RWPE2 (cell line): ENCODE data around the gene SLC39A10.

ENCODE experiments used
- ATAC-seq: fragments of 200-7000 bp; cut with Tn5 transposase; 3 replicates; pipeline ENCODE4 v1.9.1; 2021; ENCODE audit warnings: low read depth
- DNase-seq: peaks from one replicate; pipeline ENCODE4 v3.0.0-alpha.2; 2020; ENCODE audit warnings: low spot score
- H3K27ac ChIP-seq: fragments of 450-650 bp; 2 replicates; pipeline ENCODE4 v1.5.1; 2017; ENCODE audit warnings: mild to moderate bottlenecking; ENCODE audit not compliant: poor library complexity, severe bottlenecking
- H3K27me3 ChIP-seq: fragments of 250-450 bp; sonication (Bioruptor Pico); 2 replicates; pipeline ENCODE4 v1.5.1; 2021; ENCODE audit warnings: mild to moderate bottlenecking, moderate library complexity; ENCODE audit not compliant: insufficient read depth, poor library complexity, severe bottlenecking
- H3K36me3 ChIP-seq: fragments of 250-450 bp; sonication (Bioruptor Pico); 2 replicates; pipeline ENCODE4 v1.5.1; 2020; ENCODE audit warnings: low read depth, mild to moderate bottlenecking, moderate library complexity
- H3K4me1 ChIP-seq: fragments of 250-450 bp; sonication (Bioruptor Pico); 2 replicates; pipeline ENCODE4 v1.5.1; 2021; ENCODE audit warnings: mild to moderate bottlenecking, moderate library complexity; ENCODE audit not compliant: insufficient read depth, poor library complexity, severe bottlenecking
- H3K4me3 ChIP-seq: fragments of 250-450 bp; sonication (Bioruptor Pico); 2 replicates; pipeline ENCODE4 v1.5.1; 2021; ENCODE audit warnings: mild to moderate bottlenecking, moderate library complexity; ENCODE audit not compliant: severe bottlenecking
- H3K9me3 ChIP-seq: fragments of 250-450 bp; sonication (Bioruptor Pico); 2 replicates; pipeline ENCODE4 v1.5.1; 2021; ENCODE audit warnings: mild to moderate bottlenecking, moderate library complexity; ENCODE audit not compliant: severe bottlenecking
- CTCF ChIP-seq: fragments of 450-650 bp; IDR thresholded peaks from one replicate; pipeline ENCODE4 v1.5.1; 2017; ENCODE audit warnings: mild to moderate bottlenecking, moderate library complexity; ENCODE audit not compliant: poor library complexity, severe bottlenecking

SLC39A10 gene

DNA sequence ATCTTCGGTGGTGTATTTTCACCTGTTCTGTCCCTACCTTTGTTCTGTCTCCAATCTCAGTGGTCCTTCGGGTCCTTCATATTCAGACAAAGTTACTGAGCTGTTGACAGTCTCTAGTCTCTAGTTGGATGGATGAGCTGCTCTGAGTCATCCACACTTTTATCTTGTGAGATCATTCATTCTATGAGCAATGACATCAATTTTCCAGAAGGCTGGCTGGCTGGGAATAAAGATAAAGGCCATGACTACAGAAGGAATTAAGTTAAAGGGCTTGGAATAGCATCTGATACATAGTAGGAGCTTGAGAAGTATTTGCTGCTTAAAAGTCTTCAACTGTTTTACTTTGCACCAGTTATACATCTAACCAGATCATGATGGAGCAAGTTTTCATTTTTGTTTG, 43.1 kb upstream of the SLC39A10 start:
- no peaks in the 10 kb centered on the region for H3K36me3 ChIP-seq
- H3K4me1 ChIP-seq, result peaks cover 20% of the 10 kb centered on the region
- ATAC-seq, result peak; percentile 75
- H3K27me3 ChIP-seq, result no peaks in the 10 kb centered on the region
- H3K9me3 ChIP-seq, result no peaks in the 10 kb centered on the region
- H3K27ac ChIP-seq, result peak overlapping the region; percentile 73
- DNase-seq, result no peak
- no peak overlapping the region for H3K4me3 ChIP-seq
- no peak for TF ChIP-seq CTCF

DNA sequence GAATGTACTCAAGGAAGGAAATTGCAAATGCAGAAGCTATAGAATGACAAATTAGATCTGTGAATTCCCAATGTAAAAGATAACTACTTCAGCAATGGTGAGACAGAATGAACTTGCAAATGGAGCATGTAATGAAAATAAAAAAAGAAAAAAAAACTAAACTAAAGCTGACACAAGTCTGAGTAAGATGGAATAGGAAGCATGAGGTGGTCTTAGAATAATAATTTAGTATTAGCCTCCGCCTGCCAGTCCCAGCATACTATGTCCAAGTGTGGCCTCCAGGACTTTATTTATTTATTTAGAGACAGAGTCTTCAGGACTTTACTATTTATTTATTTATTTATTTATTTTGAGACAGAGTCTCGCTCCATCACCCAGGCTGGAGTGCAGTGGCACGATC, 37.4 kb upstream of the SLC39A10 start:
- Histone ChIP-seq H3K36me3 (no peaks in the 10 kb centered on the region), H3K27ac (no peak overlapping the region), H3K4me3 (no peak overlapping the region), H3K4me1 (peaks cover 15% of the 10 kb centered on the region), H3K27me3 (no peaks in the 10 kb centered on the region), H3K9me3 (no peaks in the 10 kb centered on the region)
- ATAC-seq (no peak), DNase-seq (no peak)
- no peak for TF ChIP-seq CTCF

- Histone ChIP-seq H3K36me3 (no peaks in the 10 kb centered on the region), H3K27ac (no peak overlapping the region), H3K27me3 (no peaks in the 10 kb centered on the region), H3K4me1 (peaks cover 15% of the 10 kb centered on the region), H3K9me3 (no peaks in the 10 kb centered on the region), H3K4me3 (no peak overlapping the region)
- no peak for TF ChIP-seq CTCF
- DNase-seq (no peak), ATAC-seq (no peak)
Measured at GRCh38 chr2:195620501-195620900, 36.5 kb upstream of the SLC39A10 start.

GRCh38 chr2:195622966-195623365, 34.1 kb upstream of the SLC39A10 start:
- DNase-seq (no peak), ATAC-seq (peak; percentile 98)
- Histone ChIP-seq H3K4me3 (no peak overlapping the region), H3K36me3 (no peaks in the 10 kb centered on the region), H3K9me3 (no peaks in the 10 kb centered on the region), H3K27ac (peak overlapping the region; percentile 80), H3K27me3 (no peaks in the 10 kb centered on the region), H3K4me1 (peaks cover 15% of the 10 kb centered on the region)
- no peak for TF ChIP-seq CTCF

DNA sequence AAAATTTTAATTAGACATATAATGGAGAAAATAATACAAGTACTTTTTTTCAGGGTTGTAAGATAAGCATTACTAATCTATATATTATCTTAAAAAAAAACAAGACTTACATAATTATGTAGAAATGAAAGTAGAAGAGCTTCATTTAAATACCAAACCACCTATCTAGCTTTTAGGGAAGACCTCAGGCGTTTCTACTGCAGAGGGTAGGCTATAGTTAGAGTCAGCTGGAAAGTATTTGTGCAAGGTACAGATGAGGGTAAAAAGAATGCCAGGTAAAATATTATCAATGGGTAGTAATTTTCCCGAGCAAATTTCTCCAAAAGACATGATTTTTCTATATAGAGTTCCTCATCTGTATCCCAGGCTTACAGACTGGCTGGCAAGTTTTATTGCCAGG, 30.5 kb upstream of the SLC39A10 start:
- H3K4me1 ChIP-seq, result peaks cover 15% of the 10 kb centered on the region
- ATAC-seq (no peak), DNase-seq (no peak)
- no peaks in the 10 kb centered on the region for H3K27me3 ChIP-seq
- no peaks in the 10 kb centered on the region for H3K9me3 ChIP-seq
- H3K27ac ChIP-seq, result no peak overlapping the region
- no peaks in the 10 kb centered on the region for H3K36me3 ChIP-seq
- TF ChIP-seq CTCF, result no peak
- no peak overlapping the region for H3K4me3 ChIP-seq
